ENCODE data around the gene HNRNPK.

The HNRNPK gene

DNA sequence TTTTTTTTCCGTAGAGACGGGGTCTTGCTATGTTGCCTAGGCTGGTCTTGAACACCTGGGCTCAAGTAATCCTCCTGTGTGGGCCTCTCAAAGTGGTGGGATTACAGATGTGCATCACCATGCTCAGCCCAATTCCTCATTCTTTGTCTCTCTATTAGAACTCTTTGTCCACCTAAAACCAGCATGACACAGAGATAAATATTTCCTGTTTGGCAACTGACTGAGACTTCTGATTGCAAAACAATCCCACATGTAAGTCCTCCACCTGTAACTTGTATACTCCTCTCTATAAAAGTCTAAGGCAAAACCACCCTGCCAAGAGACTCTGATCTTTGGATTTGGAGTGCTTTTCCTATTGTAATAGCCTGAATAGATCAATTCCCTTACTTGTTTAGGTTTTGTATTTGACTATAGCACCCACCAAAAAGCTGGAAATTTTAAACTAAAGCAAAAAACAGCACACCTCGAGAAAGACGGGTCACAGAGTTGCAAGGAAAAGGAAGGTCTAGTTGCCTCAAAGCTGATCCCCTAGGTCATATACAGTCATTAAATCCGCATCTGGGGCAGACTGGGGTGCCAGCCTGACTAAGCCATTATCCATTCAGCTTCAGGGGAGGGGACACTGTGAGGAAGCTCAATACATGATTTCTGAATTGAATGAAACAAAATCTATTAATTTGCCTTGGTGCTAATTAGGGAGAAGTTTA lies 45.3 kb downstream of the HNRNPK start:
- Histone ChIP-seq H3K9me3 (ENCODE audit: control insufficient read depth, insufficient read depth, low read length) (no peaks in the 10 kb centered on the region), H3K9ac (ENCODE audit: low read depth, low read length) (no peak overlapping the region), H3K4me1 (ENCODE audit: insufficient read depth, low read length) (peaks cover 16% of the 10 kb centered on the region)

DNA sequence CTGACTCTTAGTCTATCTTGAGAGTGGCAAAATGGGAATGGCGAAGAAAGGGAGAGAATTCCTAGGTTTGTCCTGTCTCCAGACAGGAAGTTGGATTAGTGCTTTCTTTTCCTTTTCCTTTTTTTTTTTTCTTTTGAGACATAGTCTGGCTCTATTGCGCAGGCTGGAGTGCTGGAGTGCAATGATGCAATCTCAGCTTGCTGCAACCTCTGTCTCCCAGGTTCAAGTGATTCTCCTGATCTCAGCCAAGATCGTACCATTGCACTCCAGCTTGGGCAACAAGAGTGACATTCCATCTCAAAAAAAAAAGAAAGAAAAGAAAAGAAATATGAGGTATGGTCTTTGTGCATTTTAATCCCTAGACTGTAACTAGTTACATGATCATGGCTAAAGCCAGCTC lies 46.2 kb downstream of the HNRNPK start:
- no peak overlapping the region for H3K9ac ChIP-seq (ENCODE audit: low read depth, low read length)
- H3K4me1 ChIP-seq (ENCODE audit: insufficient read depth, low read length), result peaks cover 16% of the 10 kb centered on the region
- no peaks in the 10 kb centered on the region for H3K9me3 ChIP-seq (ENCODE audit: control insufficient read depth, insufficient read depth, low read length)
- no peaks in the 10 kb centered on the region for H3K36me3 ChIP-seq (ENCODE audit: insufficient read depth, low read length)

More for the DNA sequence above, 45.3 kb downstream of the HNRNPK start:
- no peaks in the 10 kb centered on the region; the same call in 1 of the 2 replicates for H3K36me3 ChIP-seq (ENCODE audit: insufficient read depth, low read length)

DNA sequence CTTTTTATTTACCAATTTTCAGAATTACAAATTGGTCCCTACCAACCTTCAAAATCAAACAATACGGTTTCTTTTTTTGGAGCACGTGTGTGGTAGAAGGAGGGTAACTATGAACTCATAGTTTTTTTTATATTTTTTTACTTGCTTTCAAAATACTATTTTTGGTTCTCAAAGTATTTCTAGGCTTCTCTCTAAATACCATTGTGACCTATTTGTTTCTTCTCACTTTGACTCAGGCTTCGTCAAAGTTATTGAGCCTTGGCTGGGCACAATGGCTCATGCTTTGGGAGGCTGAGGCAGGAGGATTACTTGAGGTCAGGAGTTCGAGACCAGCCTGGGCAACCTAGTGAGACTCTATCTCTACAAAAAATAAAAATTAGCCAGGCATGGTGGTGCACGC lies 47.2 kb downstream of the HNRNPK start:
- no peaks in the 10 kb centered on the region for H3K36me3 ChIP-seq (ENCODE audit: insufficient read depth, low read length)
- no peaks in the 10 kb centered on the region for H3K9me3 ChIP-seq (ENCODE audit: control insufficient read depth, insufficient read depth, low read length)
- peaks cover 15% of the 10 kb centered on the region for H3K4me1 ChIP-seq (ENCODE audit: insufficient read depth, low read length)
- no peak overlapping the region for H3K9ac ChIP-seq (ENCODE audit: low read depth, low read length)

DNA sequence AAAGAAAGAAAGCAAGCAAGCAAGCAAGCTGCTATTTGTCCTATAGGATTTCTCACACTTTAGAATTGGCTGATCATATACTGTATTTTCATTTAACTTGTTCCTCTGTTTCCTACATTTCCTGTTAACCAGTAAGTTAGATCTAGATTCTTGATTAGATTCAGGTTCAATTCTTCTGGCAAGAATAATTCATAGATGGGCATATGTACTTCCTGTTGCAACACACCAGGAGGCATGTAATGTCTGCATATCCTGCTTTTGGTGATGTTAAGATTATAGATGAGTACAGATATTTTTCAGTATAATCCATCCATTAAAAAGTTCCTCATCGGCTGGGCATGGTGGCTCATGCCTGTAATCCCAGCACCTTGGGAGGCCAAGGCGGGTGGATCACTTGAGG lies 48.0 kb downstream of the HNRNPK start:
- no peak overlapping the region for H3K9ac ChIP-seq (ENCODE audit: low read depth, low read length)
- H3K36me3 ChIP-seq (ENCODE audit: insufficient read depth, low read length), result no peaks in the 10 kb centered on the region
- H3K4me1 ChIP-seq (ENCODE audit: insufficient read depth, low read length), result peaks cover 9% of the 10 kb centered on the region
- no peaks in the 10 kb centered on the region for H3K9me3 ChIP-seq (ENCODE audit: control insufficient read depth, insufficient read depth, low read length)

DNA sequence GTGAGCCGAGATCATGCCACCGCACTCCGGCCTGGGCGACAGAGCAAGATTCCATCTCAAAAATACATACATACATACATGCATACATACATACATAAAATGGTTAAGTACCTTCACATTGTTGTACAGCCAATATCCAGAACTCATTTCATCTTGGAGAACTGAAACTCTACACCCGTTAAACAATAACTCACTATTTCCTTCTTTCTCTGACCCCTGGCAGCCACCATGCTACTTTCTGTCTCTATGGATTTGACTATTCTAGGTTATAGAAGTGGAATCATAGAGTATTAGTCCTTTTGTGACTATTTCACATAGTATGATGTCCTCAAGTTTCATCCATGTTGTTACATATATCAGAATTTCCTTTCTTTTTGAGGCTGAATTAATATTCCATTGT lies 49.1 kb downstream of the HNRNPK start:
- peaks cover 9% of the 10 kb centered on the region for H3K4me1 ChIP-seq (ENCODE audit: insufficient read depth, low read length)
- H3K9me3 ChIP-seq (ENCODE audit: control insufficient read depth, insufficient read depth, low read length), result no peaks in the 10 kb centered on the region
- no peaks in the 10 kb centered on the region for H3K36me3 ChIP-seq (ENCODE audit: insufficient read depth, low read length)

DNA sequence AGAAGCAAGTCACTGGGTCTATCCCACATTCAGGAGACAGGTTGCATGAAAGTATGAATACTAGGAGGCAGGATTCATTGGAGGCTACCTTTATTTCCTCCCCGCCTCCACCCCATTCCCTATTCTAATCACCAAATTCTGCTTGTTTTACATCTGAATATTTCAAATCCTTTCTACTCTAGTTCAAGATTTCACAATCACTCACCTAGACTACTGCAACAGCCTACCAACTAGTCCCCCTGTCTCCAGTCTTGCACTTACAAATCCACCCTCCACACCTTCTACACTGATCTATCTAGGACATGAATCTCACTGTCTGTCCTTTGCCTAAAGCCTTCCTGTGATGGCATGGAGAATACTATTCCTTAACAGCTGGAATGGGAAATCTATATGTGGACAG lies 52.4 kb downstream of the HNRNPK start:
- H3K36me3 ChIP-seq (ENCODE audit: insufficient read depth, low read length), result no peaks in the 10 kb centered on the region
- H3K9me3 ChIP-seq (ENCODE audit: control insufficient read depth, insufficient read depth, low read length), result no peaks in the 10 kb centered on the region
- H3K4me1 ChIP-seq (ENCODE audit: insufficient read depth, low read length), result no peaks in the 10 kb centered on the region
- H3K9ac ChIP-seq (ENCODE audit: low read depth, low read length), result no peak overlapping the region

More for the DNA sequence above, 49.1 kb downstream of the HNRNPK start:
- H3K9ac ChIP-seq (ENCODE audit: low read depth, low read length), result no peak overlapping the region

DNA sequence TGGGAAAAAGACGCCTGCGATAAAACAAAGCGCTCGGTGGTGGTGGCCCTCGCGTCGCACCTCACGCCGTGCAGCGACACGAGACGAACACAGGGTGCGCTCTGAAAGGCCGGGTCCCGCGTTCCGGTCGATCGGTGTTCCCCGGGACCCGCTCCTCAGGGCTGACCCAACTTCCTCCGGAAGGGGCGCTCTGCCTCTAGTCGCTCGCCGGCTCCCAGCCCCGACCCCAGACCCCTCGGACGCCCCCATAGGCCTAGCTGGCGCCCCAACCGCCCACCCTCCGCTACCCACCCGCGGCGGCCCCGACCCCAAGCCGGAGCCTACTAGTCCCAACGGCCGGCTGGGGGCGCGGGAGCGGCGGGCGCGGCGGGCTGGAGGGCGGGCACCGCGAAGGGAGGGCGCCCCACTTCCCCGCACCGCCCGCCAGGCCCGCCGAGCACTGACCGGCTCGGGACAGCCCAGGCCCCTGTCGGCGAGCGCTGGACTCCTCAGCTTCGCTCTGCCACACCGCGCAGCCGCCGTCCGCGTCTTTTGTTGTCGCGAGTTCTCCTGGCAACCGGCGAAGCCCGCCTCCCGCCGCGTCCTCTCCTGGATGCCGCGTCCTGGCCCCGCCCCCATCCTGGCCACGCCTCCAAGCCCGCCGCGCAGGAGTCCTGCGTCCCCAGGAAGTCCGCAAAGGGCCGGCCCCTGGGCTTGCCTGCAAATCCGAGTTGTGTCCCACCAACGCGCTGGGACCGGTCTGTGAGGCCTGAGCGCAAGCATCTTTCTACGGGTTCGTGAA lies 58.9 kb downstream of the HNRNPK start, which contains the start of gene KIF27:
KIF27 (minus strand) TSS at position 506 of the 781 bp plus-strand sequence. CDS start 5,841 bp downstream, outside the sequence.
- Histone ChIP-seq H3K9me3 (ENCODE audit: control insufficient read depth, insufficient read depth, low read length) (no peaks in the 10 kb centered on the region), H3K4me1 (ENCODE audit: insufficient read depth, low read length) (no peaks in the 10 kb centered on the region), H3K36me3 (ENCODE audit: insufficient read depth, low read length) (no peaks in the 10 kb centered on the region), H3K9ac (ENCODE audit: low read depth, low read length) (peak within 1 kb of the TSS; percentile 85)

DNA sequence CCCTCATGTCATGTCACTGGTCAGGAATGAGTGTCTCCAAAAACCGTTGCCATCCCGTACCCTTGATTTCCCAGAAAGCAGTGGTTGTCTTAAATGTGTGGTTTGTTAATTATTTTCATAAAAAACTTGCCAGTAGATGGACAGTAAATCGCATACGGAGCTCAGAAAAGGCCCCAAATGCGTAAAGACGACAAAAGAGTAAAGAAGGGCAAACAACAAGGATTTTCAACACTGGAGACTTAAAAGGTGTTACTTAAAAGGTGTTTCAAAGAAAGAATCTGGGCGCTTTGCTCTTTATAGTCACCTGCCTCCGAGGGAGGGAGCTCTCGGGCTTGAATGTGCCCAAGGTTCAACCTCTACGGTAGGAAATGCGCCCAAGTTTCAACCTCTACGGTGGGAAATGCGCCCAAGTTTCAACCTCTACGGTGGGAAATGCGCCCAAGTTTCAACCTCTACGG lies 59.5 kb downstream of the HNRNPK start:
- Histone ChIP-seq H3K36me3 (ENCODE audit: insufficient read depth, low read length) (no peaks in the 10 kb centered on the region), H3K9ac (ENCODE audit: low read depth, low read length) (peak overlapping the region; percentile 85)

DNA sequence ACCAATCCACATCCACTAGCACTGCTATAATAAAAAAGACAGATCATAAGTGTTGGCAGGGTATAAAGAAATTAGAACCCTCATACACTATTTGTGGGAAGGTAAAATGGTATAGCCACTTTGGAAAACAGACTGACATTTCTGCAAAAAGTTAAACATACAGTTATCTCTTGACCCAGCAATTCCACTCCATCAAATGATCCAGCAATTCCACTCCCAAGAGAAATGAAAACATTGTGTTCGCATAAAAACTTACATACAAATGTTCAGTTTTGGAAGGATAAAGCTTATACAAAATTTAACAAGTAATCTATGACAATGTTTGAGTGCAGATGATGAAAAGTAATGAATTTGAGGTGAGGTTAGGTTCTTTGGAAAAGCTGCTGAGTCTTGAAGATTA lies 60.9 kb downstream of the HNRNPK start:
- Histone ChIP-seq H3K9me3 (ENCODE audit: control insufficient read depth, insufficient read depth, low read length) (no peaks in the 10 kb centered on the region), H3K4me1 (ENCODE audit: insufficient read depth, low read length) (no peaks in the 10 kb centered on the region), H3K9ac (ENCODE audit: low read depth, low read length) (no peak overlapping the region), H3K36me3 (ENCODE audit: insufficient read depth, low read length) (no peaks in the 10 kb centered on the region)

More for the DNA sequence above, 59.5 kb downstream of the HNRNPK start:
- no peaks in the 10 kb centered on the region for H3K9me3 ChIP-seq (ENCODE audit: control insufficient read depth, insufficient read depth, low read length)
- no peaks in the 10 kb centered on the region for H3K4me1 ChIP-seq (ENCODE audit: insufficient read depth, low read length)
